Endothelial cell of umbilical vein (primary cell): ENCODE data around the gene NMT1. TPM values are rescaled to one million over a fixed set of nuclear protein-coding genes. Genes with fewer than 3 reads are reported as not detected.

Experiments used
- BruUV-seq: library from RNA; stranded (reverse); fragments of 400-500 nt; replicated peaks from 2 replicates; lab custom pipeline; 2021; lab: Mats Ljungman, UMichigan
- CTCF ChIA-PET: fragments of 300-600, 350-600 bp; sonication (Branson Sonifier 250); formaldehyde crosslinking; loops from one replicate; lab custom pipeline; 2021; ENCODE audit warnings: antibody characterized with exemption, inconsistent platforms; lab: Charles Lee
- POLR2A ChIA-PET: fragments of 300-600, 350-600 bp; sonication (Branson Sonifier 250); formaldehyde crosslinking; loops from one replicate; lab custom pipeline; 2021; ENCODE audit warnings: antibody characterized with exemption, inconsistent platforms; lab: Charles Lee
- DNase-seq: peaks from one replicate; pipeline ENCODE4 v3.0.0-alpha.2; 2011; ENCODE audit warnings: low read depth, low spot score
- FAIRE-seq: peaks from 2 replicates; lab custom pipeline; 2011; peaks lifted over from hg19 to GRCh38; lab: Jason Lieb, UNC
- H2AFZ ChIP-seq: 2 replicates; pipeline ENCODE4 v1.6.0; 2012; ENCODE audit warnings: low read depth, low read length, control low read depth, inconsistent platforms
- H3K27ac ChIP-seq: 2 replicates; pipeline ENCODE4 v1.5.1; 2011; ENCODE audit warnings: low read depth, mild to moderate bottlenecking, control low read depth, low read length, moderate library complexity; ENCODE audit not compliant: insufficient read depth
- H3K27me3 ChIP-seq, 2 experiments: 2 replicates each; pipeline versions ENCODE4 v1.6.0 to v1.6.1; 2011; ENCODE audit warnings: low read length in 2 of 2, mixed read lengths in 1 of 2; ENCODE audit not compliant: control insufficient read depth in 2 of 2, insufficient read depth in 2 of 2
- H3K36me3 ChIP-seq, 2 experiments: 2 replicates in 1 of 2; 3 replicates in 1 of 2; pipeline ENCODE4 v1.5.1; 2011; ENCODE audit warnings: low read length in 2 of 2, mild to moderate bottlenecking in 1 of 2, moderate library complexity in 1 of 2; ENCODE audit not compliant: control insufficient read depth in 2 of 2, insufficient read depth in 2 of 2; ENCODE audit errors: extremely low read depth in 1 of 2
- H3K4me1 ChIP-seq: 3 replicates; pipeline ENCODE4 v1.5.1; 2011; ENCODE audit warnings: mild to moderate bottlenecking, low read length; ENCODE audit not compliant: control insufficient read depth, insufficient read depth; ENCODE audit errors: extremely low read depth
- H3K4me2 ChIP-seq: 2 replicates; pipeline ENCODE4 v1.6.1; 2011; ENCODE audit warnings: low read length, control low read depth, mixed read lengths; ENCODE audit not compliant: insufficient read depth
- H3K4me3 ChIP-seq, 3 experiments: fragments of 200-600 bp in 1 of 3; sonication (generic), shearing (Covaris generic) in 1 of 3; replicated peaks in 1 of 3; 2 replicates each; pipeline ENCODE4 v1.5.1; 2011 to 2016; ENCODE audit warnings: control low read depth in 3 of 3, low read length in 3 of 3, mild to moderate bottlenecking in 2 of 3, inconsistent platforms in 1 of 3, low read depth in 1 of 3, moderate library complexity in 1 of 3; ENCODE audit not compliant: insufficient read depth in 1 of 3
- H3K79me2 ChIP-seq: 2 replicates; pipeline ENCODE4 v1.6.0; 2012; ENCODE audit warnings: low read length, inconsistent platforms; ENCODE audit not compliant: control insufficient read depth, insufficient read depth
- H3K9ac ChIP-seq: replicated peaks from 2 replicates; pipeline ENCODE3; 2011; ENCODE audit warnings: low read length, control low read depth; ENCODE audit not compliant: insufficient read depth; ENCODE audit errors: extremely low read depth
- H3K9me1 ChIP-seq: replicated peaks from 3 replicates; pipeline ENCODE4 v1.6.0; 2011; ENCODE audit warnings: mild to moderate bottlenecking, low read length; ENCODE audit not compliant: control insufficient read depth, insufficient read depth; ENCODE audit errors: extremely low read depth
- H3K9me3 ChIP-seq: replicated peaks from 2 replicates; pipeline ENCODE4 v1.5.1; 2012; ENCODE audit warnings: low read length, inconsistent platforms; ENCODE audit not compliant: control insufficient read depth, insufficient read depth
- H4K20me1 ChIP-seq: replicated peaks from 2 replicates; pipeline ENCODE3; 2011; ENCODE audit warnings: mild to moderate bottlenecking, low read length; ENCODE audit not compliant: control insufficient read depth, insufficient read depth; ENCODE audit errors: extremely low read depth
- EZH2 ChIP-seq: IDR thresholded peaks from 2 replicates; pipeline ENCODE4 v1.6.1; 2012; ENCODE audit warnings: borderline replicate concordance, low read depth, mild to moderate bottlenecking, moderate library complexity, low read length, inconsistent platforms; ENCODE audit not compliant: severe bottlenecking
- FOS ChIP-seq: IDR thresholded peaks from 2 replicates; pipeline ENCODE4 v1.6.1; 2011; ENCODE audit warnings: mild to moderate bottlenecking, low read length, moderate library complexity, borderline replicate concordance; ENCODE audit not compliant: insufficient read depth
- GATA2 ChIP-seq: IDR thresholded peaks from 2 replicates; pipeline ENCODE4 v1.7.0; 2011; ENCODE audit warnings: low read depth, mild to moderate bottlenecking, moderate library complexity, mixed read lengths, low read length; ENCODE audit not compliant: insufficient read length, insufficient read depth
- JUN ChIP-seq: IDR thresholded peaks from 2 replicates; pipeline ENCODE4 v1.6.1; 2011; ENCODE audit warnings: borderline replicate concordance, low read depth; ENCODE audit not compliant: insufficient read length, insufficient read depth
- MYC ChIP-seq: IDR thresholded peaks from one replicate; pipeline ENCODE4 v1.6.1; 2011; ENCODE audit warnings: mild to moderate bottlenecking, low read depth, low read length
- POLR2A ChIP-seq: IDR thresholded peaks from 2 replicates; pipeline ENCODE4 v1.6.1; 2012; ENCODE audit warnings: low read depth, mild to moderate bottlenecking, control low read depth, low read length
- POLR2AphosphoS5 ChIP-seq: IDR thresholded peaks from 2 replicates; pipeline ENCODE4 v1.6.1; 2012; ENCODE audit warnings: low read depth, mild to moderate bottlenecking, control low read depth, low read length, moderate library complexity; ENCODE audit not compliant: insufficient read depth
- dilution Hi-C: fragments of 300-500 bp; cut with MboI; formaldehyde crosslinking; loops from one replicate; pipeline ENCODE4 v1.15.0; 2019; ENCODE audit warnings: low sequenced_read_pairs; ENCODE audit not compliant: extremely low pct_ligation_motif_present
- intact Hi-C: fragments of 100-400 bp; cut with micrococcal nuclease; formaldehyde crosslinking; loops from one replicate; pipeline ENCODE4 v1.10.0; 2022
- polyA plus RNA-seq, 4 experiments: library from polyadenylated mRNA; depleted of rRNA in 3 of 4; stranded (reverse) in 3 of 4; unstranded in 1 of 4; fragments of >200 nt; gene quantifications; 2 replicates each; pipeline versions ENCODE4 v1.2.1 to v1.2.3, GENCODE V29; 2011 to 2012; ENCODE audit warnings: missing spikeins in 1 of 4
- total RNA-seq: library from RNA; stranded (reverse); gene quantifications from 2 replicates; pipeline ENCODE4 v1.2.3, GENCODE V29; 2021
- TF ChIP-seq, protein P1 (sequence below), 2 donors: IDR thresholded peaks; 1 replicate in 1 of 2; 2 replicates in 1 of 2; pipeline ENCODE4 v1.5.1; 2011; ENCODE audit warnings: low read length in 2 of 2, mild to moderate bottlenecking in 2 of 2, moderate library complexity in 2 of 2, control low read depth in 1 of 2, inconsistent platforms in 1 of 2, low read depth in 1 of 2; ENCODE audit not compliant: insufficient read depth in 1 of 2; ENCODE audit errors: extremely low read depth in 1 of 2
- TF ChIP-seq, protein P2 (sequence below): IDR thresholded peaks from 2 replicates; pipeline ENCODE4 v1.6.1; 2011; ENCODE audit not compliant: insufficient read depth, insufficient read length

NMT1 gene
- total and polyA plus RNA-seq, 2 donors (not counting 3 experiments of a cell fraction or from before 2014, with no cell fraction given) = 37.6 to 135 TPM

DNA sequence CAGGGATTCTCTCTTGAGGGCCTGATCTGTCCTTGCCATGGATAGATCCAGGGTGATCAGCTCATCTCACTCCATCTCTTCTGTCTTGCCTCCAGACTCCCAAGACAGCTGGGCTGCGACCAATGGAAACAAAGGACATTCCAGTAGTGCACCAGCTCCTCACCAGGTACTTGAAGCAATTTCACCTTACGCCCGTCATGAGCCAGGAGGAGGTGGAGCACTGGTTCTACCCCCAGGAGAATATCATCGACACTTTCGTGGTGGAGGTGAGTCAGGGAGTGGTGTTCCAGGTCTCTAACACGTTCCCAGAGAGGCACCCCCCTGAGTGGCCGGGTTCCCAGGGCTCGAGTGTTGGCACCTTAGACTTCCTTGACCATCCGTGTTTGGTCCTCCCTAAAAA lies 41.7 kb downstream of the NMT1 start:
- dilution Hi-C loops (no loop called here), intact Hi-C loops (no loop called here)
- no peaks in the 10 kb centered on the region for H3K79me2 ChIP-seq
- no peaks in the 10 kb centered on the region for H4K20me1 ChIP-seq
- no peak overlapping the region for H3K9ac ChIP-seq
- no peaks in the 10 kb centered on the region for H3K4me1 ChIP-seq
- H3K9me3 ChIP-seq = no peaks in the 10 kb centered on the region
- peaks cover 36 to 68% of the 10 kb centered on the region in 2 experiments for H3K36me3 ChIP-seq
- H3K9me1 ChIP-seq = no peaks in the 10 kb centered on the region
- BruUV-seq = no TSS peak
- no peak for FAIRE-seq
- H2AFZ ChIP-seq = no peak overlapping the region
- TF ChIP-seq GATA2 (no peak), MYC (no peak), POLR2A (no peak), JUN (no peak), FOS (no peak), POLR2AphosphoS5 (no peak), EZH2 (no peak)
- TF ChIP-seq, protein P1, sequence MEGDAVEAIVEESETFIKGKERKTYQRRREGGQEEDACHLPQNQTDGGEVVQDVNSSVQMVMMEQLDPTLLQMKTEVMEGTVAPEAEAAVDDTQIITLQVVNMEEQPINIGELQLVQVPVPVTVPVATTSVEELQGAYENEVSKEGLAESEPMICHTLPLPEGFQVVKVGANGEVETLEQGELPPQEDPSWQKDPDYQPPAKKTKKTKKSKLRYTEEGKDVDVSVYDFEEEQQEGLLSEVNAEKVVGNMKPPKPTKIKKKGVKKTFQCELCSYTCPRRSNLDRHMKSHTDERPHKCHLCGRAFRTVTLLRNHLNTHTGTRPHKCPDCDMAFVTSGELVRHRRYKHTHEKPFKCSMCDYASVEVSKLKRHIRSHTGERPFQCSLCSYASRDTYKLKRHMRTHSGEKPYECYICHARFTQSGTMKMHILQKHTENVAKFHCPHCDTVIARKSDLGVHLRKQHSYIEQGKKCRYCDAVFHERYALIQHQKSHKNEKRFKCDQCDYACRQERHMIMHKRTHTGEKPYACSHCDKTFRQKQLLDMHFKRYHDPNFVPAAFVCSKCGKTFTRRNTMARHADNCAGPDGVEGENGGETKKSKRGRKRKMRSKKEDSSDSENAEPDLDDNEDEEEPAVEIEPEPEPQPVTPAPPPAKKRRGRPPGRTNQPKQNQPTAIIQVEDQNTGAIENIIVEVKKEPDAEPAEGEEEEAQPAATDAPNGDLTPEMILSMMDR (IDR thresholded peaks at IDR 0.05; ENCODE audit: extremely low read depth in 1 of 2, insufficient read depth in 1 of 2, low read depth in 1 of 2, low read length in 2 of 2) = no peak
- TF ChIP-seq, protein P2, sequence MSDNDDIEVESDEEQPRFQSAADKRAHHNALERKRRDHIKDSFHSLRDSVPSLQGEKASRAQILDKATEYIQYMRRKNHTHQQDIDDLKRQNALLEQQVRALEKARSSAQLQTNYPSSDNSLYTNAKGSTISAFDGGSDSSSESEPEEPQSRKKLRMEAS = no peak
- no peak overlapping the region for H3K27ac ChIP-seq
- H3K27me3 ChIP-seq = no peaks in the 10 kb centered on the region
- ChIA-PET POLR2A (no interaction called here), CTCF (interaction anchor here (4.3 kb wide), 1 partner anchor 32 kb away, joined by 26 read pairs; the partner anchor contains the start of gene ACBD4)
- DNase-seq = no peak
- H3K4me3 ChIP-seq = no peak overlapping the region
- no peak overlapping the region for H3K4me2 ChIP-seq
